Measurements from ENCODE around the gene FAM111A. TPM values are rescaled to one million over a fixed set of nuclear protein-coding genes. Genes with fewer than 3 reads are reported as not detected.
A peak's percentile ranks its signal among the peaks of the same experiment; 100 is the strongest.
"Not testable (repeated sequence)": the region's sequence is repeated elsewhere in the genome, so short reads cannot be mapped to it uniquely, and the experiment has no call there.

The FAM111A gene
- total RNA-seq, 1 experiment from 2014 or later = 64.1 TPM

DNA sequence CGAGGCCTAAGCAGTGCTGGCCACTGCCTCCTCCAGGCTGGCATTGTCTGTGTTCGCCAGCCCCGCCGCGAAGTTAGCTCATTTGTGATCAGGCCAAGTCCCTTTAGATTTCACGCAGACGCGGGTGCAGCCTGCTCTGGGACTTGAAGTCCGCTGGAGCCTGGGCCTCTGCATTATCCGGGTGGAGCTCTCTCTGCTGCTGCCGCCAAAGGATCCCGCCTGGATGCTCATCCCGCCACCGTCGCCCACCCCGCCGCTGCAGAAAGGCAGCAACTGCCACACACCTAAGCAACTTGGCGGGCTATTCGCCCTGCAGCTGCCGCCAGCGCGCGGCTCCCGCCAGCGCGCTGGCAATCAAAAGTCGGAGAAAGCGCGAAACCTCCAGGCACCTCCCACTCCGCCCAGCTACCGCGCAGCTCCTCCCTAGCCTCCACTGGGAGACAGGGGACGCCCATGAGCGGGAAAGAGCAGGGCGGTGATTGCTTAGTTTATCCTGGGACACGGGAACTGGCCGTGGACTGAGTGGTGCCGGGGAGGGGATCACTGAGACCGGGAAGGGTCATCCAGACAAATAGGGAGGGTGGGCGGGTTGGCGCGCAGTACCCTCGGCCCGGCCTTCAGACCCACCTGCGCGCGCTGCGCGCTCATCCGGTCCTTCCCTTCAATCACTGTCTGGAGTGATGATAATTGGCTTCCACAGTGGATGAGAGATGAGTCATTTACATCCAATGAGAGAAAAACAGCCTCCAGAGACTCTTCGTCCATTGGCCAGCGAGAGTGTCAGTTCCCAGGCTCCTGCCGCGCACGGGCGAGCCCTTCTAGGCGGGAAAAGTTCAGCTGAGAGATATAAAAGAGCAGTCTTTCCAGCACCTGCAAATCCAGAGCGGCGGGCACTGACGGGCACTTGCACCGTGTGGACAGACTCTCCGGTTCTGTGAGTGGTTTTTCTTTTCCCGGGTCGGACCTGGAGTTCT lies 36.0 kb upstream of the FAM111A start, which contains the start of gene FAM111B:
Gene FAM111B (plus strand): TSS at position 875 of the 974 bp plus-strand sequence. CDS start 2,389 bp downstream, outside the sequence.
- H3K9me2 ChIP-seq (replicated peaks; ENCODE audit: insufficient read depth, low read length) = no peaks in the 10 kb centered on the region
- H3K27ac ChIP-seq (ENCODE audit: low read length) = peak within 1 kb of the TSS; percentile 64
- no peaks in the 10 kb centered on the region for H3K9me3 ChIP-seq (ENCODE audit: low read length)
- peak within 1 kb of the TSS; percentile 80 for H3K4me3 ChIP-seq (ENCODE audit: low read length)
- H3K9ac ChIP-seq (ENCODE audit: low read length) = peak within 1 kb of the TSS; percentile 82
- H3K4me2 ChIP-seq (ENCODE audit: low read depth, low read length, poor library complexity, severe bottlenecking) = peak within 1 kb of the TSS; percentile 94
- H4K20me1 ChIP-seq (ENCODE audit: insufficient read depth, low read depth, low read length) = no peaks in the 10 kb centered on the region
- peaks cover 55% of the 10 kb centered on the region for H3K4me1 ChIP-seq (ENCODE audit: low read length)
- peak within 1 kb of the TSS; percentile 87; the same call in 1 of the 2 replicates for H2AFZ ChIP-seq (ENCODE audit: low read length)
- DNase-seq = peak; percentile 96
- peaks cover 25% of the 10 kb centered on the region for H3K36me3 ChIP-seq (ENCODE audit: insufficient read depth, low read length)
- H3K79me2 ChIP-seq (ENCODE audit: low read length) = peaks cover 37% of the 10 kb centered on the region
- H3K27me3 ChIP-seq (ENCODE audit: low read length) = no peaks in the 10 kb centered on the region

DNA sequence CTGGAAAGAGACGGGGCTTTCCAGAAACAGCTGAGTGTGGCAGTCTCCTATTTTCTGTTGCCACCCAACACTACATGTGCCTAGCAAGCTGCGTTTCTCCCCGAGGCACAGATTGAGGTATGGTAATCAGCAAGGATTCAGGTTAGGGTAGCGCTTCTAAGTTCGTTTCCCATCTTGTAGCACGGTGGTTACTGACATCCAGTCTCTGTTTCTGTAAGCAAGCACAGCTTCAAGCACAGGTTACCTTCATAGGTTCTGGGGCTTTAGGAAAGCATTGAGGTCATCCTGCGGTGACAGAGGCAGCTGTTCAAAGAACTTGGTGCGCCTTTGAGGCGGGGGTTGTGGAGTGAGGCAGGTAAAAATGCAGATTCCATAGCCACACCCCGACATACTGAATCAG lies 34.9 kb upstream of the FAM111A start:
- H3K4me2 ChIP-seq (ENCODE audit: low read depth, low read length, poor library complexity, severe bottlenecking) = peak overlapping the region; percentile 94
- H3K9ac ChIP-seq (ENCODE audit: low read length) = peak overlapping the region; percentile 74
- not testable (repeated sequence) for H3K9me3 ChIP-seq (ENCODE audit: low read length); H3K9me2 ChIP-seq (replicated peaks; ENCODE audit: insufficient read depth, low read length); H2AFZ ChIP-seq (ENCODE audit: low read length); H3K27me3 ChIP-seq (ENCODE audit: low read length); H4K20me1 ChIP-seq (ENCODE audit: insufficient read depth, low read depth, low read length); DNase-seq
- peaks cover 45% of the 10 kb centered on the region for H3K79me2 ChIP-seq (ENCODE audit: low read length)
- H3K27ac ChIP-seq (ENCODE audit: low read length) = peak overlapping the region; percentile 64; the same call in 1 of the 2 replicates
- H3K36me3 ChIP-seq (ENCODE audit: insufficient read depth, low read length) = peaks cover 36% of the 10 kb centered on the region
- peak overlapping the region; percentile 80 for H3K4me3 ChIP-seq (ENCODE audit: low read length)
- peaks cover 44% of the 10 kb centered on the region for H3K4me1 ChIP-seq (ENCODE audit: low read length)

DNA sequence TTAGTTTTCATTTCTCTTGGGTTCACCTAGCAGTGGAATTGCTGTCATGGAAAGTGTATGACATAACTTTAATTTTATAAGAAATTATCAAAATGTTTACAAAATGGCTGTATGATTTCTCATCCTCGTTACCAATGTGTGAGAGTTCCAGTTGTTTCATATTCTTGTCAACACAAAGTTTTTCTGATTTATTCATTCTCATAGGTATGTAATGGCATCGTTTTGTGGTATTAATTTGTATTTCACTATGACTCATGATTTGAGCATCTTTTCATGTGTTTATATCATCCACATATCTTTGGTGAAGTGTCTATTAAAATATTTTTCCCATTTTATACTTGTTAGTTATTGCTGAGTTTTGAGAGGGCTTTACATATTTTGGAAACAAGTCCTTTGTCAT lies 30.2 kb upstream of the FAM111A start:
- Histone ChIP-seq H3K27ac (ENCODE audit: low read length) (no peak overlapping the region), H3K79me2 (ENCODE audit: low read length) (peaks cover 42% of the 10 kb centered on the region), H3K4me2 (ENCODE audit: low read depth, low read length, poor library complexity, severe bottlenecking) (no peak overlapping the region), H3K4me1 (ENCODE audit: low read length) (peaks cover 28% of the 10 kb centered on the region), H2AFZ (ENCODE audit: low read length) (no peak overlapping the region), H3K9me3 (ENCODE audit: low read length) (no peaks in the 10 kb centered on the region; the same call in 1 of the 2 replicates), H3K9ac (ENCODE audit: low read length) (no peak overlapping the region), H3K4me3 (ENCODE audit: low read length) (no peak overlapping the region), H3K27me3 (ENCODE audit: low read length) (no peaks in the 10 kb centered on the region), H4K20me1 (ENCODE audit: insufficient read depth, low read depth, low read length) (no peaks in the 10 kb centered on the region), H3K36me3 (ENCODE audit: insufficient read depth, low read length) (peaks cover 82% of the 10 kb centered on the region), H3K9me2 (replicated peaks; ENCODE audit: insufficient read depth, low read length) (no peaks in the 10 kb centered on the region)
- DNase-seq = no peak

DNA sequence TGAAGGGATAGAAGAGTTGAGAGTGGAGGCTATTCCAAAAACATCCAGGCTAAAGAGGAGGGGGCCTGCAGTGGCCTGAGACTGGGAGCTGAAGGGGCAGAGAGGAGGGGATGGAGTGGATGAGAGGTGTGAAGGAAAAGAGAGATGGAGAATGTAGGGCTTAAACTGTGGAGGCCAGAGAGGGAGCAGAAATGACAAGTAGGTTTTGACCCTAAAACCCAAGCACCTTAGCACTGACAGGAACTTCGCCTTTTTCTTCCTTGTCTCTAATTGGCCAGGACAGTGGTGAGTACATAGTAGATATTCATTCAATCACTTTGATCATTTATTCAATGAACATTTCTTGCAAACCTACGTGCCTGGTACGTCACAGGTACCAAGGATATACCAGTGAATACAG lies 28.3 kb upstream of the FAM111A start:
- no peak for DNase-seq
- Histone ChIP-seq H3K9me3 (ENCODE audit: low read length) (peaks cover 10% of the 10 kb centered on the region), H3K4me2 (ENCODE audit: low read depth, low read length, poor library complexity, severe bottlenecking) (no peak overlapping the region), H3K4me1 (ENCODE audit: low read length) (peaks cover 13% of the 10 kb centered on the region), H3K79me2 (ENCODE audit: low read length) (peaks cover 29% of the 10 kb centered on the region), H3K9ac (ENCODE audit: low read length) (no peak overlapping the region), H2AFZ (ENCODE audit: low read length) (no peak overlapping the region), H3K4me3 (ENCODE audit: low read length) (no peak overlapping the region), H4K20me1 (ENCODE audit: insufficient read depth, low read depth, low read length) (no peaks in the 10 kb centered on the region), H3K36me3 (ENCODE audit: insufficient read depth, low read length) (peaks cover 97% of the 10 kb centered on the region), H3K27ac (ENCODE audit: low read length) (no peak overlapping the region), H3K27me3 (ENCODE audit: low read length) (no peaks in the 10 kb centered on the region), H3K9me2 (replicated peaks; ENCODE audit: insufficient read depth, low read length) (no peaks in the 10 kb centered on the region)

DNA sequence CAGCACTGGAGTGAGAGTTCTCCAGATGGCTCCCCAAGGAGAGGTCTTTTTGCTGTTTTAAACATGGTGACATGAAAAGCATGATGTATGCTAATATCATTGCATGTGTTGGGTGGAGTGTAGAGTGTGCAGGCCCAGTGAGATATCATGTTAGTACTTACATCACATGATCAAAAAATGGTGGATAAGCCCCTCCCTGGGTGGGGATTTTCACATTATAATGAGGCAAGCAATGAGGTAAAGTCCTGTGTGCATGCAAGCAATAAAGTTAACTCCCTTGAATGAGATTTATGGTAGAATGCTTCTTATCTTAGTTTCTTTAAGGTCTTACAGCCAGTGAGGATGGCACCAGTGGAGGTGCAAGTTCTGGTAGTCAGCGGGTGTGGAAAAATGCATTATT lies 27.1 kb upstream of the FAM111A start:
- Histone ChIP-seq H3K4me3 (ENCODE audit: low read length) (no peak overlapping the region), H4K20me1 (ENCODE audit: insufficient read depth, low read depth, low read length) (no peaks in the 10 kb centered on the region), H3K9me2 (replicated peaks; ENCODE audit: insufficient read depth, low read length) (no peaks in the 10 kb centered on the region), H3K9ac (ENCODE audit: low read length) (no peak overlapping the region), H3K9me3 (ENCODE audit: low read length) (peaks cover 15% of the 10 kb centered on the region), H3K4me1 (ENCODE audit: low read length) (peaks cover 6% of the 10 kb centered on the region; the same call in 1 of the 2 replicates), H3K27me3 (ENCODE audit: low read length) (no peaks in the 10 kb centered on the region), H2AFZ (ENCODE audit: low read length) (no peak overlapping the region), H3K79me2 (ENCODE audit: low read length) (peaks cover 22% of the 10 kb centered on the region), H3K4me2 (ENCODE audit: low read depth, low read length, poor library complexity, severe bottlenecking) (no peak overlapping the region), H3K36me3 (ENCODE audit: insufficient read depth, low read length) (peaks cover 97% of the 10 kb centered on the region), H3K27ac (ENCODE audit: low read length) (no peak overlapping the region)
- no peak for DNase-seq

DNA sequence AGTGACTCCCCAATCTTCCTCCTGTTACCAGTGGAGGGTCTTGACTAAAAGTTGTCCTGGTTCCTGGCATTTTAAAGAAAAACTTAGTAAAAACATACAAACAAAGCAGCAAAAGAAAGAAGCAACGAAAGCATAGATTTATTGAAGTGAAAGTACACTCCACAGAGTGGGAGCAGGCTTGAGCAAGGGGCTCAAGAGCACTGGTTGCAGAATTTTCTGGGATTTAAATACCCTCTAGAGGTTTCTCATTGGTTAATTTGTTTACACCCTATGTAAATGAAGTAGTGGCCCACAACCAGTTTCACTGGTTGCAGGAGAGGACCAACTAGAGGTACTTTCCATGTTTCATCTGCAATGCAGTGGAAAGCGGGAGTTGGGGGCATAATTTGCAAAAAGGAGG lies 24.9 kb upstream of the FAM111A start:
- Histone ChIP-seq H3K9me3 (ENCODE audit: low read length) (peaks cover 17% of the 10 kb centered on the region), H3K4me1 (ENCODE audit: low read length) (no peaks in the 10 kb centered on the region), H3K9ac (ENCODE audit: low read length) (no peak overlapping the region), H3K4me3 (ENCODE audit: low read length) (no peak overlapping the region), H3K27ac (ENCODE audit: low read length) (no peak overlapping the region), H3K79me2 (ENCODE audit: low read length) (peaks cover 11% of the 10 kb centered on the region), H4K20me1 (ENCODE audit: insufficient read depth, low read depth, low read length) (no peaks in the 10 kb centered on the region), H3K9me2 (replicated peaks; ENCODE audit: insufficient read depth, low read length) (no peaks in the 10 kb centered on the region), H3K4me2 (ENCODE audit: low read depth, low read length, poor library complexity, severe bottlenecking) (no peak overlapping the region), H3K27me3 (ENCODE audit: low read length) (no peaks in the 10 kb centered on the region), H3K36me3 (ENCODE audit: insufficient read depth, low read length) (peaks cover 93% of the 10 kb centered on the region), H2AFZ (ENCODE audit: low read length) (no peak overlapping the region)
- no peak for DNase-seq

DNA sequence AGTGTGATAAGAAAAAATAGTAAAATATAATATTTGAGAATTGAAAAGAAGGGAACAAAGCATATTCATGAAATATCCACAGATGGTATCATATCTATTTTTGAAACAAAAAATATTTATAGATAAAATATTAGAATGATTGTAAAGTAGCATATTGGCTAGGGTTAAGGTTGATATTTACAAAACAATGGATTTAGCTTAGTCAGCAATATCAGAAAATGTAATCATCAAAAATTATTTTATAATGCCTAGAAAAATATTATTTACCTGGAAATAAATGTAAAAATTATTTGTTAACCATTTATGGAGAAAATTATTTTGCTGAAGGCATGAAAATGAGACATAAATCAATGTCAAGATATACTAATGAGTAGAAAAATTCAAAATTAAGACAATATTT lies 22.8 kb upstream of the FAM111A start:
- H2AFZ ChIP-seq (ENCODE audit: low read length) = no peak overlapping the region
- H3K4me3 ChIP-seq (ENCODE audit: low read length) = no peak overlapping the region
- H3K27ac ChIP-seq (ENCODE audit: low read length) = no peak overlapping the region
- H3K27me3 ChIP-seq (ENCODE audit: low read length) = no peaks in the 10 kb centered on the region
- no peaks in the 10 kb centered on the region for H4K20me1 ChIP-seq (ENCODE audit: insufficient read depth, low read depth, low read length)
- no peak for DNase-seq
- no peak overlapping the region for H3K9ac ChIP-seq (ENCODE audit: low read length)
- H3K4me2 ChIP-seq (ENCODE audit: low read depth, low read length, poor library complexity, severe bottlenecking) = no peak overlapping the region
- peaks cover 21% of the 10 kb centered on the region for H3K9me3 ChIP-seq (ENCODE audit: low read length)
- H3K79me2 ChIP-seq (ENCODE audit: low read length) = 0 out of 2 replicates have a peak, but pooled peaks cover 8% of the 10 kb centered on the region
- H3K4me1 ChIP-seq (ENCODE audit: low read length) = no peaks in the 10 kb centered on the region
- H3K36me3 ChIP-seq (ENCODE audit: insufficient read depth, low read length) = peaks cover 93% of the 10 kb centered on the region
- H3K9me2 ChIP-seq (replicated peaks; ENCODE audit: insufficient read depth, low read length) = no peaks in the 10 kb centered on the region

All from Karpas-422 (cell line).